Spinal cord (tissue), 10 donors: ENCODE results near the gene BRICD5. TPM values are rescaled to one million over a fixed set of nuclear protein-coding genes. Genes with fewer than 3 reads are reported as not detected.

ENCODE experiments used
- DNase-seq, 6 donors: peaks; one replicate each; pipeline versions ENCODE4 v3.0.0 to v3.0.0-alpha.2; 2013 to 2015; ENCODE audit warnings: low spot score in 6 of 6, low read depth in 4 of 6
- H3K27ac ChIP-seq: one replicate; pipeline ENCODE4 v1.5.1; 2013; ENCODE audit warnings: low read depth, low read length, control low read depth
- H3K27me3 ChIP-seq: one replicate; pipeline ENCODE4 v1.6.1; 2013; ENCODE audit warnings: low read length; ENCODE audit not compliant: control insufficient read depth, insufficient read depth
- H3K36me3 ChIP-seq: one replicate; pipeline ENCODE4 v1.6.1; 2013; ENCODE audit warnings: low read length; ENCODE audit not compliant: control insufficient read depth, insufficient read depth
- H3K4me1 ChIP-seq: one replicate; pipeline ENCODE4 v1.6.1; 2013; ENCODE audit warnings: low read length; ENCODE audit not compliant: control insufficient read depth, insufficient read depth
- H3K4me3 ChIP-seq: one replicate; pipeline ENCODE4 v1.5.1; 2013; ENCODE audit warnings: low read depth, low read length, control low read depth
- H3K9me3 ChIP-seq: one replicate; pipeline ENCODE4 v1.6.1; 2013; ENCODE audit warnings: low read length; ENCODE audit not compliant: control insufficient read depth, insufficient read depth
- WGBS: methylation state at CpG from one replicate; pipeline ENCODE4 v1.1.5; 2013; ENCODE audit warnings: missing lambda C conversion rate; ENCODE audit not compliant: insufficient coverage; 5-methylcytosine and 5-hydroxymethylcytosine counted together
- polyA plus RNA-seq, 2 donors: library from polyadenylated mRNA; unstranded; fragments of 120-200 nt; gene quantifications; one replicate each; pipeline ENCODE4 v1.2.1, GENCODE V29; 2013; ENCODE audit not compliant: insufficient read length in 2 of 2
- total RNA-seq, 2 donors: library from RNA; depleted of rRNA in 1 of 2; stranded (reverse); fragments of 120-200 nt in 1 of 2; fragments of >200 nt in 1 of 2; gene quantifications; one replicate each; pipeline versions ENCODE4 v1.2.3 to v1.2.4, GENCODE V29; 2013 to 2014
- donor health status: healthy.

The BRICD5 gene
- total and polyA plus RNA-seq, 4 donors, result 5.2 to 30.5 (median 17.5) TPM

- no peaks in the 10 kb centered on the region for H3K27me3 ChIP-seq
- H3K4me1 ChIP-seq, result no peaks in the 10 kb centered on the region
- WGBS, result 19% methylated on average over 104 of the region's 106 CpGs
- peaks cover 94% of the 10 kb centered on the region for H3K36me3 ChIP-seq
- DNase-seq, result peak in 2 of 6 donors; percentile 59 to 70
- H3K9me3 ChIP-seq, result no peaks in the 10 kb centered on the region
- no peak overlapping the region for H3K4me3 ChIP-seq
- H3K27ac ChIP-seq, result no peak overlapping the region
These were observed 32.1 kb downstream of the BRICD5 start for GRCh38 chr16:2178321-2179106.

GRCh38 chr16:2177561-2177960, 33.1 kb downstream of the BRICD5 start:
- WGBS, result 95% methylated on average over 18 of the region's 20 CpGs
- Histone ChIP-seq H3K36me3 (peaks cover 94% of the 10 kb centered on the region), H3K4me1 (no peaks in the 10 kb centered on the region), H3K27me3 (no peaks in the 10 kb centered on the region), H3K4me3 (no peak overlapping the region), H3K27ac (no peak overlapping the region), H3K9me3 (no peaks in the 10 kb centered on the region)
- DNase-seq, result no peak

GRCh38 chr16:2177101-2177500, 33.6 kb downstream of the BRICD5 start:
- Histone ChIP-seq H3K27ac (no peak overlapping the region), H3K36me3 (peaks cover 94% of the 10 kb centered on the region)
- 85% methylated on average over 13 of the region's 18 CpGs for WGBS

GRCh38 chr16:2176047-2176446, 34.6 kb downstream of the BRICD5 start:
- Histone ChIP-seq H3K27me3 (no peaks in the 10 kb centered on the region), H3K9me3 (no peaks in the 10 kb centered on the region), H3K4me3 (no peak overlapping the region), H3K27ac (no peak overlapping the region), H3K4me1 (no peaks in the 10 kb centered on the region), H3K36me3 (peaks cover 94% of the 10 kb centered on the region)
- no peak for DNase-seq
- 91% methylated on average over 23 of the region's 23 CpGs for whole genome bisulfite sequencing

More at GRCh38 chr16:2177101-2177500, 33.6 kb downstream of the BRICD5 start:
- H3K27me3 ChIP-seq, result no peaks in the 10 kb centered on the region
- no peaks in the 10 kb centered on the region for H3K9me3 ChIP-seq
- no peak overlapping the region for H3K4me3 ChIP-seq
- no peaks in the 10 kb centered on the region for H3K4me1 ChIP-seq
- DNase-seq, result no peak

GRCh38 chr16:2175454-2175853, 35.2 kb downstream of the BRICD5 start:
- no peaks in the 10 kb centered on the region for H3K27me3 ChIP-seq
- peaks cover 94% of the 10 kb centered on the region for H3K36me3 ChIP-seq
- H3K27ac ChIP-seq, result no peak overlapping the region
- H3K4me1 ChIP-seq, result no peaks in the 10 kb centered on the region
- no peaks in the 10 kb centered on the region for H3K9me3 ChIP-seq
- 97% methylated on average over 10 of the region's 10 CpGs for WGBS
- no peak for DNase-seq
- H3K4me3 ChIP-seq, result no peak overlapping the region

DNA sequence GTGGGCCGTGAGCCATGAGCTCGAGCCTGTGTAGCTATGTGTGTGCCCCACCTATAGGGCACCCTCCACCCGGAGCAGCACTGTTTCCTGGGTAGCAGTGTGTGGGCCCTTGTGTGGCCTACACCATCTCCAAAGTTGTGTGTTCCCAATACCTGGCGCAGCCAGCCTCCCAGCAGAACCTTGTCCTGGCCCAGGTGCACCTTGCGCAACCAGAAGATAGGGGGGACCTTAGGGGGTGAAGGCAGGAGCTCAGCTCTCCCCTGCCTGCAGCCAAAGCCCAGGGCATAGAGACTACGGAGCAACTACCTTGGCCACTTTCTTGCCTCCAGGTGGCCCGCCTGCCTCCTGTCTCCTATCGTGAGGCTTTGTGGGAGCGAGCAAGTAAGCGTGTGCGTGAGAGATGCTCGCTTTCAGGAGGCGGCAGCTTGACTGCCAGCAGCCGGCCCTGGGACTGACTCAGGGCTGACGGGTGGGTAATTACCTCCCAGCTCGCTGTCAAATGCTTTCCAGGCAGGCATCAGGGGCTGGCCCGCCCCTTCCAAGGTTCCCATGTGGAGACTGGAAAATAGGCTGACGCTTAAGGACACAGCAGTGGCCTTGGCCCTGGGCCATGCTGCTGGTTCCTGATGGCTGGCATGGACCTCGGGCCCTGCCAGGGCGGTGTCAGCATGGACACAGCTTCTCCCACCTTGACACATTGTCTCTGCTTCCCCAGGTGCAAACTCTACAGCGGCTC, 36.1 kb downstream of the BRICD5 start:
- Histone ChIP-seq H3K27ac (no peak overlapping the region), H3K9me3 (no peaks in the 10 kb centered on the region)

GRCh38 chr16:2173916-2174315, 36.7 kb downstream of the BRICD5 start:
- Histone ChIP-seq H3K9me3 (no peaks in the 10 kb centered on the region), H3K27me3 (no peaks in the 10 kb centered on the region), H3K4me1 (peaks cover 8% of the 10 kb centered on the region), H3K27ac (no peak overlapping the region), H3K36me3 (peaks cover 96% of the 10 kb centered on the region), H3K4me3 (no peak overlapping the region)
- DNase-seq, result no peak
- WGBS, result 96% methylated on average over 4 of the region's 4 CpGs

More for the DNA sequence above, 36.1 kb downstream of the BRICD5 start:
- no peak for DNase-seq
- Histone ChIP-seq H3K36me3 (peaks cover 94% of the 10 kb centered on the region), H3K27me3 (no peaks in the 10 kb centered on the region), H3K4me1 (peaks cover 4% of the 10 kb centered on the region), H3K4me3 (no peak overlapping the region)
- 78% methylated on average over 21 of the region's 21 CpGs for WGBS

DNA sequence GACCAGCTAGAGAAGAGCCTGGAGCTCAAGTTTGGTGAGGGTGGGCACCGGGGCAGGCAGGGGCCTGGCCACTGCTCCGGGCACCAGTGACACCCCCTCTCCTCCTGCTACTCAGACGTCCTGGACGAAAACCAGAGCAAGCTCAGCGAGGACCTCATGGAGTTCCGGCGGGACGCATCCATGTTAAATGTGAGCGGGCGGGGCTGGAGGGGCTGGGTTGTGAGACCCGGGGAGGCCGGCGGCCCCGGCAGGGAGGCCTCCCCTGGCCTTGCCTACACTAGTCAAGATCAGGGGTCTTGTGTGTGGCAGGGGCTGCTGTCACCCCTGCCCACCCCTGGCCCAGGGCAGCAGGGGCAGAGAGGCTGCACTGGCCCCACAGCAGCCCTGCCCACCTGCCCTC, 37.3 kb downstream of the BRICD5 start:
- Histone ChIP-seq H3K9me3 (no peaks in the 10 kb centered on the region), H3K27me3 (no peaks in the 10 kb centered on the region), H3K27ac (no peak overlapping the region), H3K36me3 (peaks cover 100% of the 10 kb centered on the region), H3K4me1 (peaks cover 8% of the 10 kb centered on the region), H3K4me3 (no peak overlapping the region)
- WGBS, result 88% methylated on average over 10 of the region's 14 CpGs
- DNase-seq, result no peak

- Histone ChIP-seq H3K36me3 (peaks cover 100% of the 10 kb centered on the region), H3K4me1 (peaks cover 8% of the 10 kb centered on the region), H3K27me3 (no peaks in the 10 kb centered on the region), H3K4me3 (no peak overlapping the region), H3K9me3 (no peaks in the 10 kb centered on the region), H3K27ac (no peak overlapping the region)
- WGBS, result 94% methylated on average over 27 of the region's 29 CpGs
- DNase-seq, result no peak
These were observed 37.9 kb downstream of the BRICD5 start for GRCh38 chr16:2172688-2173335.
